GM12874 (cell line): ENCODE measurements around the gene LRRC4C.

ENCODE experiments used
- TF ChIP-seq, protein P1 (sequence below): IDR thresholded peaks from 2 replicates; pipeline ENCODE4 v1.5.1; 2011; ENCODE audit warnings: low read depth, mild to moderate bottlenecking, control low read depth, low read length, moderate library complexity; ENCODE audit not compliant: insufficient read depth

Gene LRRC4C

DNA sequence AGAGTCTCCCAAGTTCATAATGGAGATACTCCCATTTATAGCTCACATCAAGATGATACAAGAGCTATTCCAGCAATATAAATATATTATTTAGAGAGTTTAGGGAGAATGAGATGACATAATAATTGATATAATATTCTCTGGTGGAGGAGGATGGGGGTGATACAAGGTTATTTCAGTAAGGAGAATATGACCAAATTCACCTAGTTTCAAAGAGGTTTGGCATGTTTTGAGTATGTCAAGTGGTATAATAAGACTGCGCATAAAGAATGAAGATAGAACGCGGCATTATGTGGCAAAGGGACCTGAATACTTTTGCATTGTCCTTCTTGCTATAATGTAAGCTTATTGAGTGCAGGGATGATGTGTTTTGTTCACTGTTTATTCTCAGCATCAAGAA lies 1283.5 kb downstream of the LRRC4C start:
- TF ChIP-seq, protein P1, sequence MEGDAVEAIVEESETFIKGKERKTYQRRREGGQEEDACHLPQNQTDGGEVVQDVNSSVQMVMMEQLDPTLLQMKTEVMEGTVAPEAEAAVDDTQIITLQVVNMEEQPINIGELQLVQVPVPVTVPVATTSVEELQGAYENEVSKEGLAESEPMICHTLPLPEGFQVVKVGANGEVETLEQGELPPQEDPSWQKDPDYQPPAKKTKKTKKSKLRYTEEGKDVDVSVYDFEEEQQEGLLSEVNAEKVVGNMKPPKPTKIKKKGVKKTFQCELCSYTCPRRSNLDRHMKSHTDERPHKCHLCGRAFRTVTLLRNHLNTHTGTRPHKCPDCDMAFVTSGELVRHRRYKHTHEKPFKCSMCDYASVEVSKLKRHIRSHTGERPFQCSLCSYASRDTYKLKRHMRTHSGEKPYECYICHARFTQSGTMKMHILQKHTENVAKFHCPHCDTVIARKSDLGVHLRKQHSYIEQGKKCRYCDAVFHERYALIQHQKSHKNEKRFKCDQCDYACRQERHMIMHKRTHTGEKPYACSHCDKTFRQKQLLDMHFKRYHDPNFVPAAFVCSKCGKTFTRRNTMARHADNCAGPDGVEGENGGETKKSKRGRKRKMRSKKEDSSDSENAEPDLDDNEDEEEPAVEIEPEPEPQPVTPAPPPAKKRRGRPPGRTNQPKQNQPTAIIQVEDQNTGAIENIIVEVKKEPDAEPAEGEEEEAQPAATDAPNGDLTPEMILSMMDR: no peak

DNA sequence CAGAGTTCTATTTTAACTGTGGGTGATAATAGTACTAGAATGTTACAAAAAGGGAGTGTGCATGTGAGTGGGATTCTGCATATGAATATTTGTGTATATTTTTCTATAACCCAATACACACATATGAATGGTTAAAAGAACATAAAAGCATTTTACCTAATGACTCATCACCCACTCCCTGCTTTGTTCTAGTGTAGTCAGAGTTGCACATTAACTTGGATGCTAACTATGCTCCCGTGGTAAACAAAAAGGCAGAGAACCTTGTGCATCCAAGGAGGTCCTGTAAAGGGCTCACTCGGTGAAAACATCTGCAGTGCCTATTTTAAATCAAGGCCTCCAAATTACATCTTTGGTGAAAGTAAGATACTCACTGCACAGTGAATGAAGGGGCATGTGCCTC lies 1289.4 kb downstream of the LRRC4C start:
- TF ChIP-seq, protein P1: no peak

DNA sequence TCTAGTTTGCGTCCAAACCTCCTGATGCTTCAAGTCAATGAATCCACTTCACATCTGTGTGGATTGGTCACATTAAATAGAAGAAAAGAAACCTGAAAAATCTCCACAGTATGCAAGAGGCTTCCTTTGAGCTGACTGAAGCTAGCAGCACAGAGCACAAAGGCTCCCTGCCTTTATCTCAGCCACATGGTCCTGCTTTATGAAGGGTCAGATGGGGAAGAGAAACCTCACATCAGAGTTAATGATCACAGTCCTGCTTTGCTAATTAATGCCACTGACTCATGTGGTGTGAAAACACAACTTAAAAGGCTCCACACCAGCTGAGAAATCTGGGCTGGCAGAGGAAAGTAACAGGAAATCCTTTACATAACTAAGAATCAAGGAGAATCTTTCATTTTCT lies 1291.0 kb downstream of the LRRC4C start:
- TF ChIP-seq, protein P1: no peak

DNA sequence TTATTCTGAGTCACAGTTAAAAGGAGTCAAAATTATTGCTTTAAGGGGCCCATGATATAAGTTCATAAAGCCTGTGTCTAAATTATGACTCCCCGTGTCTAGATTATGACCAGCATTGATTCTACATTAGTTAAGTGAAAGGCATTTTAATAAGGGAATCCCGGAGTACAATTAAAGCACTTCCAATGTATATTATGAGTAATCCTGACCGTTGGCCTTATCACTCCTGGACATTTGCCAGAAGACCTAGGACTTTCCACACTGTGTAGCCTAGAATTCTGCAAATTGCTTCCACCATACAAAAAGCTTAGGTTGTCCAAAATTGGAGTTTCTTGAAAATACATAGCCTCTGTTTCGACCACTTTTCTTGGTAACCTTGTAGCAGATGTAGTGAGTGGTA lies 1292.6 kb downstream of the LRRC4C start:
- TF ChIP-seq, protein P1: no peak

DNA sequence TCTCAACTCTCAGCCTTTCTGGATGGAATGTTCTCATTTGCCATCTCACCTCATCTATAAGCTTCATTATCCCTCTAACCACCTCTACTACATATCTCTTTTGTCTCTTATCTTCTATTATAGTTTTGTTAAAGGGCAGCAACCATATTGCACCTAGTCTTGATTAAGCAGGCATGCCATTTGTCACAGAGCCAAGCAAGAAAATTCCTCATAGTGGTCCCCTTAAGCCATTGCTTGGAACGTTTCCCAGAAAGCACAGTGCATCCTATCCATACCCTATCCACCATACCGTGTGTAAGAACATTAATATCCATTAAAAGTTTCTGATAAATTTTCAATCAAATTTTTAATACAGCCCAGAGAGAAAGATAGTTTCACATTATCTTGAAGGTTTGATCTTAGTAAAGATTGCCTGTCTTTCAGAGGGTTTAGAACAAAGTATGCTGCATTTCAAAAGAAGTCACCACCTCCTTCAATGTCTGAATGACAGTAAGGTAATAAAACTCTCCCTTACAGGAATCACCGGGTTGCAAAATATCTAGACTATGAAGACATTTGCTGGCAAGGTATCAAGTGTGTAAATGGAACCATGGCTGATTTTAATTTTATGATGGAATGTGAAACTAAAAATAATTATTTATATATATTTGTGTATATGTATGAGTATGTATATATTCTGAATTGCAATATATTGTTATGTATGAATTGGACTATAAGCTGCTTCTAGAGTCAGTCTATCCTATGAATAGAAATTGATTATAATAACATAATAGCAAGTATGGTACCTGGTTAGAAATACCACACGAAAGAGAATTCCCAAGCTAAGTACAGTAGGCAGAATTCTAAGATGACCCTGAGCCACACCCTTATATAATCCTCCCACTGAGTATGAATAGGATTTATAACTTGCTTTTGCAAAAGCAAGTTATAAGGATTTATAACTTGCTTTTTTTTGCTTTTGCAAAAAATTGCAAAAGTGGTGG lies 1296.3 kb downstream of the LRRC4C start:
- TF ChIP-seq, protein P1: no peak

DNA sequence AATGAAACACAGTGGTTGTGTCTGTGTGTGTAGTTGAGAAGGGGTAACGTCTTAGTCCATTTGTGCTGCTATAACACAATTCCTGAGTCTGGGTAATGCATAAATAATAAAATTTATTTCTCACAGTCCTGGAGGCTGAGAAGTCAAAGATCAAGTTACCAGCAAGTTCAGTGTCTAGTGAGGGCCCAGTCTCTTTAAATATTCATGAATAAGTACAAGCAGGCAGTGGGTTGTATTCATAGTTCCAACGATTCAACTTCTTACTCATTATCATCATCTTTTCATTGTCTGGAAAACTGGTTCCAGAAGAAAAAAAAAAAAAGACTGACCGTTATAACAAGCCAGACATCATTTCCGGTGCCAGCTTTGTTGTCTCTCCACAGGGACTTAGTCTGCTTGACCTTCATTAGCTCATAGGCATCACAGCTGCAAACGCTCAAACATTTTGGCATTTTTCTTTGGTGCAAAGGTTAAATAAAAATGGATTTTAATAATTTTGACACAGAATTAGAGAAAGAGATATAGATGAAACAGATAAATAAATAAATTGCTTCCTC lies 1297.5 kb downstream of the LRRC4C start:
- TF ChIP-seq, protein P1: no peak

DNA sequence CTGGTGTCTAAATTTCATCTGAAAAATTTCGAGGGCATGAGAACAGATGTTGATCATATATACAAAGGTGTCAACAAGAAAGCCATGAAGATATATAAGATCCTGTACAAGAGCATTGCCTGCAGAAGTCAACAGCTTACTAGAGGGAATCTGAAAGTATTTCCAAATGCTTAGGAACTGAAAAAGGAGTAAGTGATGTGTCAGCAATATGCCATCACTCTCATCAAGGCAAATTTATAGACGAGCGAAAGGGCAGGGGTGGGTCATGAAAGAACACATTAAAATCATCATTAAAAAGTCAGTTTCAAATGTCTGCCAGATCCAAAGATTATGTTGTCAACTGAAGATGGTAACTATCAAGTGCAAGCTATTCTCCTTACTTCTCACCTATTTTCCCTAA lies 1299.0 kb downstream of the LRRC4C start:
- TF ChIP-seq, protein P1: no peak
